Stimulated activated CD8-positive, alpha-beta memory T cell treated with anti-CD3 and anti-CD28 coated beads, Interleukin-15, amount 100 ng/mL, for 4 hours (primary cell): ENCODE measurements around the gene RARG.

Experiments used
- DNase-seq, 2 donors: peaks; one replicate each; pipeline ENCODE4 v3.0.0-alpha.2; 2020; ENCODE audit warnings: low read depth in 2 of 2

The RARG gene

GRCh38 chr12:53231921-53232645 lies at the start of gene RARG:
Gene RARG, minus strand, starts transcription at chr12:53232209. Its CDS starts 4,664 bp downstream, at chr12:53227545.
- DNase-seq = peak; percentile 61 to 71

DNA sequence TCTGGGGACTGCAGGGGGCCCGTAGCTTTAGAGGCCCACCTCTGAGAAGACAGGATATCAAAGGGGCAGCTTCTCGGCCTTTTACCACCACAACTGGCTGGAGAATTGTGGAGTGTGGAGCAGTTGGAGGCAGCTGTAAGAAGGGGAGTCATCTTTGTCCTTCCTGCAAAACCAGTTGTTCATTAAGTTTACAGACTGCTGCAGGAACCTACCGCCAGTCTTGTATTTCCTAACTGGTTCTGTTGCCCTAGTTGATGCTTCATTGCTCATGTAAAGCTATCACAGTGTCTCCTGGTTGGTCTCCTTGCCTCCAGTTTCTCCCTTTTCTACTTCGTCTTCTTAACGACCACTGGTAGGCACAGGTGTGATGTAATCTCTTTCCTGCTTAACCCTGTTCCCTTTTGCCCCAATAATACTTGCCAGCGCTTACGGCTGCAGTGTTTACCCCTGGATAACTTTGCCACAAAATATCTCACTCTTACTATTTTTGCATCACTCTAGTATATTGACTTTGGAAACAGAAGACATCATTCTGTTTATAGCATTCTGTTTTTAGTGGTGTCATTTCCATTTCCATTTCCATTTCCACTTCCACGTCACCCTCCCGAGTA lies 48.0 kb upstream of the RARG start:
- no peak for DNase-seq

- no peak for DNase-seq
These were observed 47.4 kb upstream of the RARG start for GRCh38 chr12:53279283-53279869.

GRCh38 chr12:53277981-53278380 lies 46.0 kb upstream of the RARG start:
- no peak for DNase-seq

- no peak for DNase-seq
These were observed 44.5 kb upstream of the RARG start for GRCh38 chr12:53276511-53276910.

GRCh38 chr12:53274445-53274844 lies 42.4 kb upstream of the RARG start:
- no peak for DNase-seq

- DNase-seq = no peak
These were observed 36.9 kb upstream of the RARG start for GRCh38 chr12:53268630-53269562.

- peak; percentile 73 to 74 for DNase-seq
These were observed 36.1 kb upstream of the RARG start, which contains the start of gene ESPL1 for GRCh38 chr12:53267999-53268629. Gene ESPL1, plus strand, starts transcription at chr12:53268299. Its CDS starts 468 bp downstream, at chr12:53268767.

- DNase-seq = no peak
These were observed 35.4 kb upstream of the RARG start for GRCh38 chr12:53267306-53267998.

DNA sequence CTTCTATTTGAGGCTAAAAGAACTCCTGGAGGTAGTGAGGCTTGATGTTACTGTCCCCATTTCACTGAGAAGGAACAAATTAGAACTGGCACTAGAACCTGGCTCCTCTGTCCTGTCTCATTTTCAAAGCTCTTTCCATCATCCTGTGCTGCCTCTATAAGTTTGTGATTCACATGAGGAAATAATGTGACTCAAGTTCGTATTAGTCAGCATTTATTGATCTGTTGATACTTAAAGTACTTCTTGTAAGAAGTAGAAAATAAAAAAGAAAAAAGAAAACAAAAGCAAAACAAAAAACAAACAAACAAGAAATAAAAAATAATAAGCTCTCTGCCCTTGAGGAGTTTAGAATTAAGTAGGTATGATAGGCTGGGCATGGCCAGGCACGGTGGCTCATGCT lies 33.8 kb upstream of the RARG start:
- no peak for DNase-seq

DNA sequence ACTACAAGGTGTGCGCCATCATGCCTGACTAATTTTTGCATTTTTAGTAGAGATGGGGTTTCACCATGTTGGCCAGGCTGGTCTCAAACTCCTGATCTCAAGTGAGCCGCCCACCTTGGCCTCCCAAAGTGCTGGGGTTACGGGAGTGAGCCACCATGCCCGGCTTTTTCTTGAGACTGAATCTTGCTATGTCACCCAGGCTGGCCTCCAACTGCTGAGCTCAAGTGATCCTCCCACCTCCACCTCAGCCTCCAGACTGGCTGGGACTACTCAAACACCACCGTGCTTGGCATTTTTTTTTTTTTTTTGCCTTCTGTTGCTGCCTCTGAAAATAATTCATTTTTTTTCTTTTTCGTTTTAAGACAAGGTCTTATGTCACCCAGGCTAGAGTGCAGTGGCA lies 27.9 kb upstream of the RARG start:
- DNase-seq = no peak

GRCh38 chr12:53258541-53259539 lies 26.8 kb upstream of the RARG start:
- no peak for DNase-seq

DNA sequence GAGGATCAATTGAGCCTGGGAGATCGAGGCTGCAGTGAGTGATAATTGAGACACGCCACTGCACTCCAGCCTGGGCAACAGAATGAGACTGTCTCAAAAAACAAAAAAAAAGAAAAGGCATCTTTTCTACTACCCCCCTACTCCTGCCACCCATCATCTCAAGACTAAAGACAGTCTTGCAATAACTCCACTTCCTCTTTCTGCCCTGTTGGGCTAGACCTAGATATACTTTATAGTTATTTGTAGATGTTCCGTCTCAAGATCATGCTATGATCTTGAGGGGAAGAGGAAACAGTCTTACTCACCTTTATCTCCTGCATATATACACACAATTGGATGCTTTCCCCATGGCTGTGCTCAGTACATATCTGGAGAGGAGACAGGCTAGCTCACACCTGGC lies 24.0 kb upstream of the RARG start:
- DNase-seq = no peak

DNA sequence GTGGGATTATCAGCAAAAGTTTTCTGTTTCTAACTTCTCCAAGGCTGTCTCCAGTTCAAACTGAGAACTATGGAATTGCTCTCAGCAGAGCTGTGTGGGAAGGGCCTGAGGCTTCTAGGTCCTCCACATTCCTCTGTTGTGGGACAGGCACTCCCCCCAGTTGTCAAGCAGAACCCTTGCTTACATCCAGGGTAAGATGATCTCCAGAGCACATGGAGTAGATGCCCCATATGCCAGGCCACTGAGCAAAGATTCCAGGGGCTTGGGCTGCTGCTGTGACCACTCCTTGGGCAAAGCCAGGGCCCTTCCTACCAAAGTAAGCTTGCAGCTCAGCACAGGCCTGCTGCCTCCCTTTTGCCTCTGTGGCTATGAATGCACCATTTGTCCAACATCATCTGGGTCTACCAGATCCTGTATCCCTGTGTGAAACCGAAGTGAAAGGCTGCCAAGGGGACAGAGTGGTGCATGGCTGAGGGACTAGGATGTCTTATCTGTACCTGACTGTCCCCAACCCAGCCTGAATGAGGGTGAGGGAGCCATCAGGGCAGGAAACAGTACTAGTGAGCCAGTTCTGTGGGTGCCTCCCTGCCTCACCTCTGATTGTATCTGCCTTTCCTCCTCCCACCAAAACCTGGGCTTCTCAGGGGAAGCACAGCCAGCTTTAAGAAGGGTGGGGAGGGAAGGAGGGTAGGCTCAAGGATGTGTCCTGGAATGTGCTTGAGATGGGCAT lies 23.0 kb upstream of the RARG start:
- DNase-seq = no peak

DNA sequence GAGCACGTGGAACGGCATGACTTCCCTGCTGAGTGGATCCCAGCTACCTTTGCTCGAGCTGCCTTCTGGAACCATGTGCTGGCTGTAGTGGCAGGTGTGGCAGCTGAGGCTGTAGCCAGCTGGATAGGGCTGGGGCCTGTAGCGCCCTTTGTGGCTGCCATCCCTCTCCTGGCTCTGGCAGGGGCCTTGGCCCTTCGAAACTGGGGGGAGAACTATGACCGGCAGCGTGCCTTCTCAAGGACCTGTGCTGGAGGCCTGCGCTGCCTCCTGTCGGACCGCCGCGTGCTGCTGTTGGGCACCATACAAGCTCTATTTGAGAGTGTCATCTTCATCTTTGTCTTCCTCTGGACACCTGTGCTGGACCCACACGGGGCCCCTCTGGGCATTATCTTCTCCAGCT lies 21.3 kb upstream of the RARG start:
- DNase-seq = no peak

DNA sequence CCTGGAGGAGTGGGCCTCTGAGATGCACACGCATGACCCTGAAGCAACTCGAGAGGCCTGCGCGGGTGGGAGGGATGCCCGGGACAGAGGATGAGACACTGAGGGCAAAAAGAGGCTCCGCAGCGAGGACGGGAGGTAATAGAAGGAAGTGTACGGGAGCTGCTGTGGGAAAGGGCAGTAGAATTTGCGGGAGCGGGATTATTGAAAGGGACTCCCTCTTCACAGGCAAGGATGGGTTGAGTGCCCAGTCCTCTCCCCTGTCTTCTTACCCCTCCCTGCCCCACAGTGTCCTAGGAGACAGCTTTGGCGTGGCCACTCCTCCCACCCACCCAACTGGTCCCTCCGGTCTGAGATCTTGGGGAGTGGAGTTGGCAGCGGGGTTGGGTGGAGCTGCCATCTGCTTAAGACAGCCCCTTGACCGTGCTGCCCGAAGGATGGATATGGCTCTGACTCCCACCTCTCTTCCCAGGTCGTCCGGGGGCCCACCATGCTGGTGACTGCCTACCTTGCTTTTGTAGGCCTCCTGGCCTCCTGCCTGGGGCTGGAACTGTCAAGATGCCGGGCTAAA lies 20.4 kb upstream of the RARG start:
- DNase-seq = no peak

DNA sequence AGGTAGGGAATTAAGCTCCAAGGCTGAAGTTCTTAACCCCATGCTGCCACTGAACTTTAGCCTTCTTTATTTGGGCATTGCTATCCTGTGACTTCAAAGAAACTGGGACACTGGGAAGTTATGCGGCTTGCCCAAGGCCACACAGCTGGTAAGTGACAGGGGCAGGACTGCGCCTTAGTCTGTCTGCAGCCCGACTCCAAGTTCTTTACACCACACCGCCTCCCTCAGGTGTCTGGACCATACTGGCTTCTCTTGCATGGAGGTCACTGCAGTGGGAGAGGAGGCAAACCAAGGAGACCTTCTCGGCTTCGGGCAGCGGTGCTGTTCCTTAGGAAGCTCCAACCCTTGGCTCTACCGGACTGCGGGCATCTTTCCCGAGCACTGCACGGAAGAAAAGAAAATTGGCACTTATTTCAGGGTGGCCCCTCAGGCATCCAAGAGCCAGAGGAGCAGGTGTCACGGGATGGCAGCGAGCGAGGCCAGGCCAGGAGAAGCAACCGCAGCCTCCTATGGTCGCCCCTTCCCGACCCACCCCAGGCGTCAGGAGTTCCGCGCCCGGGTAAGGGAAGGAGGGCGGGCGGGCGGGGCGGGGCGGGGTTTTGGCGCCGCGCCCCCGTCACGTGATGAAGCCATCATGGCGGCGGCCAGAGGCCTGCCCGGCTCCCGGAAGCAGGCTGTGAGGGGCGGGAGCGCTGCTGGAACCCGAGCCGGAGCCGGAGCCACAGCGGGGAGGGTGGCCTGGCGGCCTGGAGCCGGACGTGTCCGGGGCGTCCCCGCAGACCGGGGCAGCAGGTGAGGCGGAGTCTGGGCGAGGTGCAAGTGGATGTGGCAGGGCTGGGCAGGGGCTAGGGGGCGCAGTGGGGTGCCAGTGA lies 19.7 kb upstream of the RARG start:
- DNase-seq = peak in 1 of 2 donors; percentile 60

DNA sequence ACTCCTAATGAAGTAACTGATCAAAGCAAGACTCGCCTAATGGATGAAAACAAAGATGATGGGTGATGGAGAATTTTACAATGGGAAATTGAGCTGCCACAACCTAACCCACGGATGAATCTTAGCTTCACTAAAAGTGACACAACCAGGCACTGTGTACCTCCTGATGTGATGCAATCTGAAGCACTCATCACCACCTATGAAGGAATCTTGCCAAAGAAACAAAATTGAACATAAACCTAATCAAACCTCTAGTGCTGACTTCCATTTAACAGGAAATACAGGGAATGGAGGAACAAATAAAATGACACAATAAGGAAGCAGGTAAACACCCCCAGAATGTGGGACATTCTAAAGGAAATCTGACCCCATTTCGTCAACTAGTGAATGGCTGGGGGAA lies 13.3 kb upstream of the RARG start:
- DNase-seq = no peak
